Smooth muscle cell of the brain vasculature (primary cell): ENCODE data around the gene CDKN3.
"Not testable (repeated sequence)": the region's sequence is repeated elsewhere in the genome, so short reads cannot be mapped to it uniquely, and the experiment has no call there.

ENCODE experiments used
- DNase-seq: peaks from one replicate; pipeline ENCODE4 v3.0.0-alpha.2; 2012; ENCODE audit warnings: low read depth, low spot score

CDKN3 gene

DNA sequence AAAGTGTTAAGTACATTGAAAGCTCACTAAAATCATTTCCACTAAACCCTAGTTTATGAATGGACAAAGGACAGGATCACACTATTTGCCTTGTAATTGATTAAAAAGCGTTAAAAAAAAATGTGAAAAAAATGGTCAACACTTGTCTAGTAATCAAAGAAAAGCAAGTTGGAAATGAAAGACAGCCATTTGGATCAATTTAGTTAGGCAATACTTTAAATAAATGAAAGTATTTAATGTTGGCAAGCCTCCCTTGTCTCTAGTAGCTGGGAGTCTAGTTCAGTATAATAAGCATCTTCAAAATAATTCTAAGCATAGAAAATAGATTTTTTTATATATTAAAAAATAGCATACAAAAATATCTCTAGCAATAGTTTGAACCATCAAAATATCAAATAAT, 58.6 kb downstream of the CDKN3 start:
- no peak for DNase-seq

DNA sequence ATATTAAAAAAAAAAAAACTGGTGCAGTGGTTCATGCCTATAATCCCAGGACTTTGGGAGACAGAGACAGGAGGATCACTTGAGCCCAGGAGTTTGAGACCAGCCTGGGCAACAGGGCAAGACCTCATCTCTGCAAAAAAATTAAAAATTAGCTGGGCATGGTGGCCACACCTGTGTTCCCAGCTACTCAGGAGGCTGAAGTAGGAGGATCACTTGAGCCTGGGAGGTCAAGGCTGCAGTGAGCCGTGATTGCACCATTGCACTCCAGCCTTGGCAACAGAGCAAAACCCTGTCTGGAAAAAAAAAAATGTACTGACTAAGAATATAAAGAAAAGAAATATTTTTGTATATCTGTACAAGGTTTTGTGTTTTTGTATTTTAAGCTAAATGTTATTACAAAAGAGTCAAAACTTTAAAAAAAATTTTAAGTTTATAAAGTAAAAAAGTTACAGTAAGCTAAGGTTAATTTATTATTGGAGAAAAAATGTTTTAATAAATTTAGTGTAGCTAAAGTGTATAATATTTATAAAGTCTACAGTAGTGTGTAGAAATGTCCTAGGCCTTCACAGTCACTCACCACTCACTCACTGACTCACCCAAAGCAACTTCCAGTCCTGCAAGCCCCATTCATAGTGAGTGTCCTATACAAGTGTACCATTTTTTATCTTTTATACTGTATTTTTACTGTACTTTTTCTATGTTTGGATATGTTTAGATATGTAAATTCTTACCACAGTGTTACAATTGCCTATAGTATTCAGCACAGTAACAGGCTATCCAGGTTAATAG, 60.2 kb downstream of the CDKN3 start:
- not testable (repeated sequence) for DNase-seq

DNA sequence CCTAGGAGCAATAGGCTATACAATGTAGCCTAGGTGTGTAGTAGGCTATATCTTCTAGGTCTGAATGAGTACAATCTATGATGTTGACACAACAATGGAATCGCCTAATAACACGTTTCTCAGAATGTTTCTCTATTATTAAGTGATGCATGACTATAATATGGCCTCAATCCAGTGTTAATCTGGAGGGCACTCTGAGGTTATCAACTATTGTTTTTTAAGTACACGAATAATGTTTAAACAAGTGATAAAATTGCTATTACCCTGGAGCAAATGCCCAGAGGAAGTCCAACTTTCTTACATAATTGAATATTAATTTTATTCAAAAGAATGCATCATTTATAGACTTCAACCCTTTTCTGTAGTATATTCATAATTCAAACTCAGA, 60.8 kb downstream of the CDKN3 start:
- DNase-seq, result no peak

DNA sequence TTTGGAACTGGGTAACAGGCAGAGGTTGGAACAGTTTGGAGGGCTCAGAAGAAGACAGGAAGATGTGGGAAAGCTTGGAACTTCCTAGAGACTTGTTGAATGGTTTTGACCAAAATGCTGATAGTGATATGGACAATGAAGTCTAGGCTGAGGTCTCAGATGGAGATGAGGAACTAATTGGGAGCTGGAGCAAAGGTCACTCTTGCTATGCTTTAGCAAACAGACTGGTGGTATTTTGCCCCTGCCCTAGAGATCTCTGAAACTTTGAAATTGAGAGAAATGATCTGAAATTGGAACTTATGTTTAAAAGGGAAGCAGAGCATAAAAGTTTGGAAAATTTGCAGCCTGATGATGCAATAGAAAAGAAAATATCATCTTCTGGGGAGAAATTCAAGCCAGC, 61.7 kb downstream of the CDKN3 start:
- DNase-seq, result not testable (repeated sequence)

DNA sequence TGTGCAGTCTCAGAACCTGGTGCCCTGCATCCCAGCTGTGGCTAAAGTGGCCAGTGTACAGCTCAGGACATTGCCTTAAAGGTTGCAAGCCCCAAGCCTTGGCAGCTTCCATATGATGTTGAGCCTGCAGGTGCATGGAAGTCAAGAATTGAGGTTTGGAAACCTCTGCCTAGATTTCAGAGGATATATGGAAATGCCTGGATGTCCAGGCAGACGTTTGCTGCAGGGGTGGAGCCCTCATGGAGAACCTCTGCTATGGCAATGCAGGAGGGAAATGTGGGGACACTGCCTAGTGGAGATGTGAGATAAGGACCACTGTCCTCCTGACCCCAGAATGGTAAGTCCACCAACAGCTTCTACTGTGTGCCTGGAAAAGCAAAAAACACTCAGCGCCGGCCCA, 62.3 kb downstream of the CDKN3 start:
- no peak for DNase-seq

DNA sequence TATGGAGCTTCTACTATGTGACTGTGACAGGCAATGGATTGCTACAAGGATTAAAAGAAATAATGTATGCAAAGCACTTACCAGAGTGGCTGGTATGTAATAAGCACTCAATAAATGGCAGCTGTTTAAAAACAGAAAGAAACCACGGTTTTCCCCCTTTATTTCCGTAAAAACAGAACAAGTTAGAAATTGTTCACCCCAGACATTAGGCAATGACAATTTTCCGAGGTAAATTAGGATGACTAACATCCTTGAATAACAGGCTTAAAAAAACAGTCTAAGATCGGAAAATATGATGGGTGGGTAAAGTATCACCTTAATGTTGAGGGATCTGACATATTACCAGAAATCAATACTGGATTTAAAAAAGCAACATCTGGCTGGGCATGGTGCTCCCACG, 65.2 kb downstream of the CDKN3 start:
- no peak for DNase-seq

DNA sequence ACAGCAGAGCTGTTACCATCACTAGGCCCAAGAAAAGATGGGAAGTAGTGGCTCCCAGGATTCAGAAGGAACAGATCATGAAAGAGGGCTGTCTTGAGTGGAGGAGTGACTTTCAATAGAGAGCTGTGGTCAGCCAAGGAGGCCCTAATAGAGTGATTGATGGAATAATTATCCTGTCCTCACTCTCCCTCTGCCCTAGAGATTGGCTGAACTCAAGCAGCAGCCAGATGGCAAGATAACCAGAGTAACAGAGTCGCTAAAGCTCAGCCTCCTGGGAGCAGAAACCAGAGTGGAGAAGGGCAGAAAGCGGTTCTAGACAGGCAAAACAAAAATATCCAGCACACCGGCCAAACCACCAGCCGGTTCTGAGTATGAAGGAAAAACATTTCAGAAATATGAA, 68.8 kb downstream of the CDKN3 start:
- DNase-seq, result no peak

DNA sequence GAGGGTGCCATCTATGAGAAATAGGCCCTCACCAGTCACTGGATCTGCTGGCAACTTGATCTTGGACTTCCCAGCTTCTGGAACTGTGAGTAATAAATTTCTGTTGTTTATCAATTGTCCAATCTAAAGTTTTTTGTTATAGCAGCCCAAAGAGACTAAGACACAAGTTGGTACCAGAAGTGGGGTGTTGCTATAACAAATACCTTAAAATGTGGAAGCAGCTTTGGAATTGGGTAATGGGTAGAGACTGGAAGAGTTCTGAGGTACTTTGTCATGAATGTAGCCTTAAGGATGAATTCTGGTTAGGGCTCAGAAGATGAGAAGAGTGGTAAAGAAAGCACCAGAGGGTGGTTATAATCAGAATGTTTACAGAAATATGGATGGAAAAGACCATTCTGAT, 70.5 kb downstream of the CDKN3 start:
- DNase-seq, result no peak
